Activated naive CD4-positive, alpha-beta T cell treated with anti-CD3 and anti-CD28 coated beads, Interleukin-2, amount 50 U/mL, for 72 hours (primary cell): ENCODE data around the gene IDE. TPM values are rescaled to one million over a fixed set of nuclear protein-coding genes. Genes with fewer than 3 reads are reported as not detected.
A peak's percentile ranks its signal among the peaks of the same experiment; 100 is the strongest.
"Not testable (repeated sequence)": the region's sequence is repeated elsewhere in the genome, so short reads cannot be mapped to it uniquely, and the experiment has no call there.

Source experiments
- ATAC-seq, 2 donors: fragments of 150-1000 bp; cut with Tn5 transposase; 2 replicates each; pipeline ENCODE4 v1.10.0; 2021; ENCODE audit warnings: mild to moderate bottlenecking in 2 of 2, moderate library complexity in 2 of 2
- DNase-seq, 2 donors: peaks; one replicate each; pipeline ENCODE4 v3.0.0; 2021 to 2022; ENCODE audit warnings: low spot score in 2 of 2
- H3K27ac Mint-ChIP-seq, 2 donors: one replicate each; pipeline ENCODE4 v1.8.0; 2022; ENCODE audit warnings: mild to moderate bottlenecking in 2 of 2, mixed read lengths in 2 of 2
- H3K36me3 Mint-ChIP-seq, 2 donors: one replicate each; pipeline ENCODE4 v1.8.0; 2022; ENCODE audit warnings: mixed read lengths in 2 of 2
- H3K9me3 Mint-ChIP-seq, 2 donors: one replicate each; pipeline ENCODE4 v1.8.0; 2022; ENCODE audit warnings: mixed read lengths in 2 of 2
- total RNA-seq, 2 donors: library from RNA; stranded (reverse); gene quantifications; one replicate each; pipeline ENCODE4 v1.2.3, GENCODE V29; 2022

IDE gene
- 10 to 100 TPM; 20.7 to 28.7 TPM for total RNA-seq

- H3K36me3 Mint-ChIP-seq: peaks cover 0 to 5% of the 10 kb centered on the region in 2 donors
- peak; percentile 79 to 84 for ATAC-seq
- peak within 1 kb of the TSS; percentile 5 to 84 for H3K27ac Mint-ChIP-seq
- no peaks in the 10 kb centered on the region for H3K9me3 Mint-ChIP-seq
- peak; percentile 86 to 89 for DNase-seq
Measured at GRCh38 chr10:92573798-92574547, at the start of gene IDE. IDE (minus strand) TSS chr10:92574093; CDS start chr10:92574019, 74 bp downstream.

- Mint-ChIP-seq H3K9me3 (no peaks in the 10 kb centered on the region), H3K36me3 (peaks cover 23 to 67% of the 10 kb centered on the region in 2 donors), H3K27ac (no peak overlapping the region)
- ATAC-seq: no peak
- no peak for DNase-seq
Measured at GRCh38 chr10:92619368-92619767, 45.5 kb upstream of the IDE start.

- H3K36me3 Mint-ChIP-seq: peaks cover 18 to 53% of the 10 kb centered on the region in 2 donors
- no peaks in the 10 kb centered on the region for H3K9me3 Mint-ChIP-seq
- ATAC-seq (no peak), DNase-seq (no peak)
- no peak overlapping the region for H3K27ac Mint-ChIP-seq
Measured at GRCh38 chr10:92615515-92615914, 41.6 kb upstream of the IDE start.

GRCh38 chr10:92604841-92605240 is 30.9 kb upstream of the IDE start:
- Mint-ChIP-seq H3K9me3 (no peaks in the 10 kb centered on the region), H3K36me3 (peaks cover 26 to 43% of the 10 kb centered on the region in 2 donors), H3K27ac (no peak overlapping the region)
- ATAC-seq (no peak), DNase-seq (no peak)

GRCh38 chr10:92598321-92598720 is 24.4 kb upstream of the IDE start:
- H3K9me3 Mint-ChIP-seq: no peaks in the 10 kb centered on the region
- ATAC-seq (no peak), DNase-seq (no peak)
- H3K27ac Mint-ChIP-seq: no peak overlapping the region
- peaks cover 11 to 45% of the 10 kb centered on the region in 2 donors for H3K36me3 Mint-ChIP-seq

GRCh38 chr10:92595505-92595904 is 21.6 kb upstream of the IDE start:
- DNase-seq: no peak
- no peaks in the 10 kb centered on the region for H3K9me3 Mint-ChIP-seq
- no peak for ATAC-seq
- H3K27ac Mint-ChIP-seq: peak overlapping the region; percentile 0 to 28
- H3K36me3 Mint-ChIP-seq: peaks cover 20 to 41% of the 10 kb centered on the region in 2 donors

GRCh38 chr10:92593619-92594588 is 20.0 kb upstream of the IDE start:
- Mint-ChIP-seq H3K27ac (peak overlapping the region; percentile 95 to 100), H3K9me3 (no peaks in the 10 kb centered on the region), H3K36me3 (peaks cover 20 to 39% of the 10 kb centered on the region in 2 donors)
- no peak for ATAC-seq
- no peak for DNase-seq

GRCh38 chr10:92592761-92593618 is 19.1 kb upstream of the IDE start, which contains the start of gene KIF11:
KIF11 (plus strand) TSS chr10:92593130; CDS start chr10:92593376, 246 bp downstream.
- Mint-ChIP-seq H3K36me3 (peaks cover 20 to 39% of the 10 kb centered on the region in 2 donors), H3K9me3 (no peaks in the 10 kb centered on the region), H3K27ac (peak within 1 kb of the TSS; percentile 95 to 100)
- peak; percentile 95 to 97 for DNase-seq
- ATAC-seq: peak; percentile 86

GRCh38 chr10:92591550-92592022 is 17.7 kb upstream of the IDE start:
- Mint-ChIP-seq H3K9me3 (no peaks in the 10 kb centered on the region), H3K27ac (peak overlapping the region; percentile 95 to 100), H3K36me3 (peaks cover 20 to 29% of the 10 kb centered on the region in 2 donors)
- ATAC-seq (peak; percentile 86 to 89), DNase-seq (peak; percentile 89 to 92)

GRCh38 chr10:92590623-92591549 is 17.0 kb upstream of the IDE start:
- DNase-seq: no peak
- peak in 1 of 2 donors; percentile 27 for ATAC-seq
- Mint-ChIP-seq H3K9me3 (no peaks in the 10 kb centered on the region), H3K27ac (peak overlapping the region; percentile 95 to 100), H3K36me3 (peaks cover 19 to 24% of the 10 kb centered on the region in 2 donors)

GRCh38 chr10:92582347-92582746 is 8.5 kb upstream of the IDE start:
- H3K27ac Mint-ChIP-seq, H3K36me3 Mint-ChIP-seq, ATAC-seq, H3K9me3 Mint-ChIP-seq, DNase-seq: not testable (repeated sequence)

- DNase-seq (no peak), ATAC-seq (no peak)
- Mint-ChIP-seq H3K27ac (no peak overlapping the region), H3K9me3 (no peaks in the 10 kb centered on the region), H3K36me3 (no peaks in the 10 kb centered on the region)
Measured at GRCh38 chr10:92575961-92576360, 2.1 kb upstream of the IDE start.

GRCh38 chr10:92574548-92575261 is 812 bp upstream of the IDE start:
- H3K36me3 Mint-ChIP-seq: no peaks in the 10 kb centered on the region
- H3K27ac Mint-ChIP-seq: peak overlapping the region; percentile 5 to 84
- ATAC-seq (peak; percentile 10 to 42), DNase-seq (no peak)
- H3K9me3 Mint-ChIP-seq: no peaks in the 10 kb centered on the region

GRCh38 chr10:92573091-92573797 is 649 bp downstream of the IDE start:
- Mint-ChIP-seq H3K36me3 (peaks cover 0 to 6% of the 10 kb centered on the region in 2 donors), H3K27ac (peak overlapping the region; percentile 5 to 81), H3K9me3 (no peaks in the 10 kb centered on the region)
- DNase-seq (peak in 1 of 2 donors; percentile 43), ATAC-seq (peak in 1 of 2 donors; percentile 12)
